ENCODE data around the gene VAPA. TPM values are rescaled to one million over a fixed set of nuclear protein-coding genes. Genes with fewer than 3 reads are reported as not detected.
"Not testable (repeated sequence)": the region's sequence is repeated elsewhere in the genome, so short reads cannot be mapped to it uniquely, and the experiment has no call there.

The VAPA gene
- total RNA-seq, 2 experiments from 2014 or later: 150 to 159 TPM

GRCh38 chr18:9891515-9891914 lies 22.3 kb upstream of the VAPA start:
- H3K27me3 Mint-ChIP-seq (ENCODE audit: low read depth); H3K4me3 Mint-ChIP-seq; intact Hi-C loops (cut with micrococcal nuclease); CTCF ChIA-PET; H3K27ac Mint-ChIP-seq; H3K4me1 Mint-ChIP-seq (ENCODE audit: low read depth); H3K36me3 Mint-ChIP-seq (ENCODE audit: low read depth); H3K9me3 Mint-ChIP-seq; DNase-seq: not testable (repeated sequence)

- no peaks in the 10 kb centered on the region for H3K27me3 Mint-ChIP-seq (ENCODE audit: low read depth)
- H3K4me1 Mint-ChIP-seq (ENCODE audit: low read depth): no peaks in the 10 kb centered on the region
- intact Hi-C loops (cut with micrococcal nuclease): no loop called here
- H3K4me3 Mint-ChIP-seq: no peak overlapping the region
- DNase-seq: no peak
- H3K27ac Mint-ChIP-seq: no peak overlapping the region
- H3K9me3 Mint-ChIP-seq: no peaks in the 10 kb centered on the region
- H3K36me3 Mint-ChIP-seq (ENCODE audit: low read depth): no peaks in the 10 kb centered on the region
- CTCF ChIA-PET: interaction anchor here (0.7 kb wide), 1 partner anchor 52 kb away, joined by 3 read pairs; no protein-coding TSS in a partner anchor
These were observed 19.3 kb upstream of the VAPA start for GRCh38 chr18:9894454-9895068.

GRCh38 chr18:9897129-9897528 lies 16.7 kb upstream of the VAPA start:
- DNase-seq: no peak
- Mint-ChIP-seq H3K27ac (no peak overlapping the region), H3K9me3 (no peaks in the 10 kb centered on the region), H3K4me3 (no peak overlapping the region), H3K4me1 (ENCODE audit: low read depth) (no peaks in the 10 kb centered on the region), H3K27me3 (ENCODE audit: low read depth) (no peaks in the 10 kb centered on the region), H3K36me3 (ENCODE audit: low read depth) (no peaks in the 10 kb centered on the region)
- CTCF ChIA-PET: no interaction called here
- intact Hi-C loops (cut with micrococcal nuclease): no loop called here

GRCh38 chr18:9897787-9898291 lies 16.0 kb upstream of the VAPA start:
- H3K9me3 Mint-ChIP-seq; intact Hi-C loops (cut with micrococcal nuclease); H3K27me3 Mint-ChIP-seq (ENCODE audit: low read depth); CTCF ChIA-PET; H3K4me1 Mint-ChIP-seq (ENCODE audit: low read depth); H3K4me3 Mint-ChIP-seq; H3K36me3 Mint-ChIP-seq (ENCODE audit: low read depth); DNase-seq; H3K27ac Mint-ChIP-seq: not testable (repeated sequence)

DNA sequence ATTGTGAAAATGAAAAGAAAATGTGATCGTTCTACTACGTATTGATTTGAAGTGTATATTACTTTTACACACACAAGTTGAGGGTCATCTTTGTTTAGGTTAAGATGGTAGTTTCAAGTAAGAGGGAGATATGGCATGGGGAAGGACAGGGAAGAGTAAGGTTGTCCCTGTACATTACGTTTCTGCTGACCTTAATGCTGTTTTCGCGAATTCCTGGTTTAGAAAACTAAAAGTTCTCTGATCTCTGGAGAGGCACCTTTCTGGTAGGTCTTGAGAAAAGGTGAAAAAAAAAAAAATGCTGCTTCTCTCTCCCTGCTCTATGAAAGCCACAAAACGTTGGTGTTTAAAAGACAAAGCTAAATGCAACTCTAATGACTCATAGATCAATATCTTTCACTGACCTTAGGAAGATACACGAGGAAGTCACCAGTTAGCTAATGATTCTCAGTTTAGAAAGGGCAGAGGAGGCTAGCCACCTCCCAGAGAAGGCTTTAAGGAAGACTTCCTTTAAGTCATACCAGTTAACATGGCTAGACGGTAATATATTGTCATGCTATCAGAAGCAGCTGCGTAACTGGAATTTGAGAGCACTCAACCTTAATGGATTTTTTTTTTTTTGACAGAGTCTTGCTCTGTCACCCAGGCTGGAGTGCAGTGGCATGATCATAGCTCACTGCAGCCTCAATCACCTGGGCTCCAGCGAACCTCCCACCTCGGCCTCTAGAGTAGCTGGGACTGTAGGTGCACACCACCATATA lies 14.8 kb upstream of the VAPA start:
- CTCF ChIA-PET: no interaction called here
- DNase-seq: no peak
- Mint-ChIP-seq H3K4me3 (no peak overlapping the region), H3K4me1 (ENCODE audit: low read depth) (no peaks in the 10 kb centered on the region), H3K27me3 (ENCODE audit: low read depth) (no peaks in the 10 kb centered on the region), H3K27ac (no peak overlapping the region), H3K9me3 (no peaks in the 10 kb centered on the region), H3K36me3 (ENCODE audit: low read depth) (no peaks in the 10 kb centered on the region)
- intact Hi-C loops (cut with micrococcal nuclease): no loop called here

- intact Hi-C loops (cut with micrococcal nuclease); H3K9me3 Mint-ChIP-seq; H3K27me3 Mint-ChIP-seq (ENCODE audit: low read depth); H3K4me1 Mint-ChIP-seq (ENCODE audit: low read depth); H3K36me3 Mint-ChIP-seq (ENCODE audit: low read depth); H3K27ac Mint-ChIP-seq; DNase-seq; CTCF ChIA-PET; H3K4me3 Mint-ChIP-seq: not testable (repeated sequence)
These were observed 14.3 kb upstream of the VAPA start for GRCh38 chr18:9899550-9899930.

GRCh38 chr18:9900699-9901098 lies 13.1 kb upstream of the VAPA start:
- H3K4me3 Mint-ChIP-seq: no peak overlapping the region
- H3K36me3 Mint-ChIP-seq (ENCODE audit: low read depth): no peaks in the 10 kb centered on the region
- H3K4me1 Mint-ChIP-seq (ENCODE audit: low read depth): no peaks in the 10 kb centered on the region
- no peak overlapping the region for H3K27ac Mint-ChIP-seq
- no peak for DNase-seq
- H3K9me3 Mint-ChIP-seq: no peaks in the 10 kb centered on the region
- intact Hi-C loops (cut with micrococcal nuclease): no loop called here
- CTCF ChIA-PET: interaction anchor here (0.7 kb wide), 1 partner anchor 103 kb away, joined by 3 read pairs; no protein-coding TSS in a partner anchor
- peaks cover 4% of the 10 kb centered on the region for H3K27me3 Mint-ChIP-seq (ENCODE audit: low read depth)

GRCh38 chr18:9901377-9901776 lies 12.4 kb upstream of the VAPA start:
- DNase-seq: no peak
- H3K9me3 Mint-ChIP-seq: no peaks in the 10 kb centered on the region
- no peak overlapping the region for H3K4me3 Mint-ChIP-seq
- H3K36me3 Mint-ChIP-seq (ENCODE audit: low read depth): no peaks in the 10 kb centered on the region
- no peaks in the 10 kb centered on the region for H3K4me1 Mint-ChIP-seq (ENCODE audit: low read depth)
- peaks cover 8% of the 10 kb centered on the region for H3K27me3 Mint-ChIP-seq (ENCODE audit: low read depth)
- intact Hi-C loops (cut with micrococcal nuclease): no loop called here
- CTCF ChIA-PET: no interaction called here
- no peak overlapping the region for H3K27ac Mint-ChIP-seq

- CTCF ChIA-PET; H3K36me3 Mint-ChIP-seq (ENCODE audit: low read depth); H3K4me3 Mint-ChIP-seq; H3K9me3 Mint-ChIP-seq; H3K27ac Mint-ChIP-seq; DNase-seq; intact Hi-C loops (cut with micrococcal nuclease); H3K4me1 Mint-ChIP-seq (ENCODE audit: low read depth); H3K27me3 Mint-ChIP-seq (ENCODE audit: low read depth): not testable (repeated sequence)
These were observed 11.6 kb upstream of the VAPA start for GRCh38 chr18:9902264-9902663.

- CTCF ChIA-PET: no interaction called here
- intact Hi-C loops (cut with micrococcal nuclease): no loop called here
- Mint-ChIP-seq H3K4me3 (no peak overlapping the region), H3K27ac (no peak overlapping the region), H3K36me3 (ENCODE audit: low read depth) (no peaks in the 10 kb centered on the region), H3K27me3 (ENCODE audit: low read depth) (peaks cover 8% of the 10 kb centered on the region), H3K4me1 (ENCODE audit: low read depth) (no peaks in the 10 kb centered on the region), H3K9me3 (no peaks in the 10 kb centered on the region)
- no peak for DNase-seq
These were observed 11.0 kb upstream of the VAPA start for GRCh38 chr18:9902832-9903231.

DNA sequence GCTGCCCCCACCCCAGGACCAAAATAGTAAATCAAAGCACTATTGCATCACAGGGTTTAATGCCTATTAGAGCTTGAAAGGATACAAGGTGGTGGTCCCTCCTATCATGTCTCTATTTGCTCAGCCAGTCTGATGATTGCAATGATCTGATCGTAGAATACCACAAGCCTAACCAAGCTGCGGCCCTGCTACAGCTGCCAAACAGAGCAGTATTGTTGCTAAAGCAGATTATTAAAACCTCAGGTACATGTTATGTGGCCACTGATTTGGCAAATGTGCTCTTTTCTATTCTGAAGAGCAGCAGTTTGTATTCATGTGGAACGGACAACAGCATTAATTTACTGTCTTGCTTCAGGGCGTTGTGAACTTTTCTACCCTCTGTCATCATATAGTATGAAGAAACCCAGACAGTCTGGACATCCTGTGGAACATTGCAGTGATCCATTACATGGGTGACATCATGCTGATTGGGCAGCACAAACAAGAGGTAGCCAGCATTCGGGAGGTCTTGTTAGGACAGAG lies 8.4 kb upstream of the VAPA start:
- H3K9me3 Mint-ChIP-seq: no peaks in the 10 kb centered on the region
- CTCF ChIA-PET: no interaction called here
- no peak overlapping the region for H3K4me3 Mint-ChIP-seq
- intact Hi-C loops (cut with micrococcal nuclease): no loop called here
- DNase-seq: no peak
- no peaks in the 10 kb centered on the region for H3K36me3 Mint-ChIP-seq (ENCODE audit: low read depth)
- H3K27ac Mint-ChIP-seq: no peak overlapping the region
- H3K4me1 Mint-ChIP-seq (ENCODE audit: low read depth): no peaks in the 10 kb centered on the region
- peaks cover 8% of the 10 kb centered on the region for H3K27me3 Mint-ChIP-seq (ENCODE audit: low read depth)

- H3K27ac Mint-ChIP-seq: no peak overlapping the region
- DNase-seq: no peak
- H3K4me1 Mint-ChIP-seq (ENCODE audit: low read depth): no peaks in the 10 kb centered on the region
- peaks cover 8% of the 10 kb centered on the region for H3K27me3 Mint-ChIP-seq (ENCODE audit: low read depth)
- H3K4me3 Mint-ChIP-seq: no peak overlapping the region
- H3K9me3 Mint-ChIP-seq: no peaks in the 10 kb centered on the region
- no peaks in the 10 kb centered on the region for H3K36me3 Mint-ChIP-seq (ENCODE audit: low read depth)
- intact Hi-C loops (cut with micrococcal nuclease): no loop called here
- CTCF ChIA-PET: interaction anchor here (0.6 kb wide), 1 partner anchor 184 kb away, joined by 4 read pairs; no protein-coding TSS in a partner anchor
These were observed 7.3 kb upstream of the VAPA start for GRCh38 chr18:9906481-9906880.

DNA sequence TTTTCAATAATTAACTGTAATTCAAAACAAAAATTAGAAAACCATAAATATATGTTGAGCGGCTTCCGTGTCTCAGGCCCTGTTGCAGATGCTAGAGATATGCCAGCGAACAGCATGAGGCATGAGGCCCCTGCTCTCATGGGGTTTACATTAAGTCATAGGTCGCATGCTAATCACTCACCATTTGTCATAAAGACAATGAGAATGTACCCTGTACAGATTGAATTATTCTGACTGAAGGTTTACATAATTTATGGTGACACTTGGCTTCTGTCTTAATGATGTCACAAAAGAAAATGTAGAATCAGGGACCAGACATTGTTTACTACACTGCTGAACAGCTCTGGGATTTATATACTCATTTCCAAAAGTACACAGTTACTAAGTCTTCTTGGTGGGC lies 5.9 kb upstream of the VAPA start:
- Mint-ChIP-seq H3K9me3 (no peaks in the 10 kb centered on the region), H3K27me3 (ENCODE audit: low read depth) (peaks cover 8% of the 10 kb centered on the region), H3K36me3 (ENCODE audit: low read depth) (no peaks in the 10 kb centered on the region), H3K27ac (no peak overlapping the region), H3K4me1 (ENCODE audit: low read depth) (peaks cover 3% of the 10 kb centered on the region), H3K4me3 (no peak overlapping the region)
- intact Hi-C loops (cut with micrococcal nuclease): no loop called here
- CTCF ChIA-PET: no interaction called here
- no peak for DNase-seq

All from activated naive CD4-positive, alpha-beta T cell treated with anti-CD3 and anti-CD28 coated beads for 36 hours (primary cell).